A673 (cell line): ENCODE results near the gene HS6ST2. TPM values are rescaled to one million over a fixed set of nuclear protein-coding genes. Genes with fewer than 3 reads are reported as not detected.

Source experiments
- BruUV-seq: library from RNA; stranded (reverse); fragments of 400-500 nt; replicated peaks from 2 replicates; lab custom pipeline; 2021; lab: Mats Ljungman, UMichigan
- CTCF ChIA-PET: fragments of 300-600 bp; sonication (Branson Sonifier 250); formaldehyde crosslinking; loops from one replicate; lab custom pipeline; 2022; ENCODE audit warnings: antibody characterized with exemption; lab: Charles Lee
- POLR2A ChIA-PET: fragments of 300-600 bp; sonication (Branson Sonifier 250); formaldehyde crosslinking; loops from one replicate; lab custom pipeline; 2022; ENCODE audit warnings: antibody characterized with exemption; ENCODE audit not compliant: low non-redundant PET; lab: Charles Lee
- DNase-seq: peaks from one replicate; pipeline ENCODE4 v3.0.0-alpha.2; 2015; ENCODE audit warnings: low spot score
- H3K27ac ChIP-seq: fragments of 200-600 bp; sonication (generic); 2 replicates; pipeline ENCODE4 v1.5.1; 2016; ENCODE audit warnings: mixed run types, low read depth, mild to moderate bottlenecking, mixed read lengths, antibody characterized with exemption, low read length; ENCODE audit not compliant: poor library complexity, severe bottlenecking
- H3K27me3 ChIP-seq: fragments of 200-600 bp; sonication (generic); replicated peaks from 2 replicates; pipeline ENCODE4 v1.6.1; 2017; ENCODE audit warnings: mixed run types, low read depth, mild to moderate bottlenecking, mixed read lengths, antibody characterized with exemption, low read length; ENCODE audit not compliant: insufficient read depth, poor library complexity
- H3K36me3 ChIP-seq: fragments of 200-600 bp; sonication (generic); 2 replicates; pipeline ENCODE4 v1.6.1; 2016; ENCODE audit warnings: mixed run types, mild to moderate bottlenecking, mixed read lengths, antibody characterized with exemption, low read length; ENCODE audit not compliant: insufficient read depth, poor library complexity, severe bottlenecking
- H3K4me1 ChIP-seq: fragments of 200-600 bp; sonication (generic); 2 replicates; pipeline ENCODE4 v1.6.1; 2017; ENCODE audit warnings: mixed run types, mild to moderate bottlenecking, mixed read lengths, antibody characterized with exemption, low read length; ENCODE audit not compliant: insufficient read depth, poor library complexity, severe bottlenecking
- H3K4me3 ChIP-seq: fragments of 200-600 bp; sonication (generic); 2 replicates; pipeline ENCODE4 v1.5.1; 2016; ENCODE audit warnings: low read depth, mixed run types, mild to moderate bottlenecking, mixed read lengths, low read length; ENCODE audit not compliant: poor library complexity, severe bottlenecking
- H3K9me3 ChIP-seq: fragments of 200-600 bp; sonication (generic); 2 replicates; pipeline ENCODE4 v1.6.1; 2016; ENCODE audit warnings: mixed run types, low read depth, mild to moderate bottlenecking, mixed read lengths, antibody characterized with exemption, low read length; ENCODE audit not compliant: poor library complexity, severe bottlenecking
- EZH2 ChIP-seq: fragments of 200-600 bp; sonication (generic); IDR thresholded peaks from 2 replicates; pipeline ENCODE4 v1.6.1; 2017; ENCODE audit warnings: borderline replicate concordance, low read depth, mild to moderate bottlenecking, mixed read lengths, antibody characterized with exemption, low read length; ENCODE audit not compliant: poor library complexity, severe bottlenecking
- intact Hi-C: fragments of 100-400 bp; cut with micrococcal nuclease; formaldehyde crosslinking; loops from one replicate; pipeline ENCODE4 v1.10.0; 2022; ENCODE audit not compliant: unreplicated experiment
- total RNA-seq: library from RNA; stranded (reverse); gene quantifications from 2 replicates; pipeline ENCODE4 v1.2.3, GENCODE V29; 2021
- TF ChIP-seq, protein P1 (sequence below): fragments of 300-800, 200-600 bp; sonication (generic); conservative IDR thresholded peaks from 2 replicates; pipeline ENCODE4 v1.5.1; 2017; ENCODE audit warnings: low read depth, mild to moderate bottlenecking, antibody characterized with exemption, low read length, moderate library complexity, mixed read lengths

Gene HS6ST2
- total RNA-seq, 1 experiment from 2014 or later = 6.9 TPM

- no peak overlapping the region for H3K4me3 ChIP-seq
- DNase-seq = no peak
- no peaks in the 10 kb centered on the region for H3K36me3 ChIP-seq
- H3K4me1 ChIP-seq = no peaks in the 10 kb centered on the region
- ChIA-PET CTCF (no interaction called here), POLR2A (interaction anchor here (0.5 kb wide), 1 partner anchor 31 kb away, joined by 6 read pairs; no protein-coding TSS in a partner anchor)
- H3K27ac ChIP-seq = no peak overlapping the region
- intact Hi-C loops = no loop called here
- no peaks in the 10 kb centered on the region for H3K9me3 ChIP-seq
- H3K27me3 ChIP-seq = peaks cover 5% of the 10 kb centered on the region
- no TSS peak for BruUV-seq
- no peak for TF ChIP-seq EZH2
- TF ChIP-seq, protein P1, sequence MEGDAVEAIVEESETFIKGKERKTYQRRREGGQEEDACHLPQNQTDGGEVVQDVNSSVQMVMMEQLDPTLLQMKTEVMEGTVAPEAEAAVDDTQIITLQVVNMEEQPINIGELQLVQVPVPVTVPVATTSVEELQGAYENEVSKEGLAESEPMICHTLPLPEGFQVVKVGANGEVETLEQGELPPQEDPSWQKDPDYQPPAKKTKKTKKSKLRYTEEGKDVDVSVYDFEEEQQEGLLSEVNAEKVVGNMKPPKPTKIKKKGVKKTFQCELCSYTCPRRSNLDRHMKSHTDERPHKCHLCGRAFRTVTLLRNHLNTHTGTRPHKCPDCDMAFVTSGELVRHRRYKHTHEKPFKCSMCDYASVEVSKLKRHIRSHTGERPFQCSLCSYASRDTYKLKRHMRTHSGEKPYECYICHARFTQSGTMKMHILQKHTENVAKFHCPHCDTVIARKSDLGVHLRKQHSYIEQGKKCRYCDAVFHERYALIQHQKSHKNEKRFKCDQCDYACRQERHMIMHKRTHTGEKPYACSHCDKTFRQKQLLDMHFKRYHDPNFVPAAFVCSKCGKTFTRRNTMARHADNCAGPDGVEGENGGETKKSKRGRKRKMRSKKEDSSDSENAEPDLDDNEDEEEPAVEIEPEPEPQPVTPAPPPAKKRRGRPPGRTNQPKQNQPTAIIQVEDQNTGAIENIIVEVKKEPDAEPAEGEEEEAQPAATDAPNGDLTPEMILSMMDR = no peak
Measured at GRCh38 chrX:132652871-132653270, 305.6 kb downstream of the HS6ST2 start.

GRCh38 chrX:132651421-132652086 is 306.9 kb downstream of the HS6ST2 start:
- intact Hi-C loops = no loop called here
- POLR2A ChIA-PET = no interaction called here
- no TSS peak for BruUV-seq

DNA sequence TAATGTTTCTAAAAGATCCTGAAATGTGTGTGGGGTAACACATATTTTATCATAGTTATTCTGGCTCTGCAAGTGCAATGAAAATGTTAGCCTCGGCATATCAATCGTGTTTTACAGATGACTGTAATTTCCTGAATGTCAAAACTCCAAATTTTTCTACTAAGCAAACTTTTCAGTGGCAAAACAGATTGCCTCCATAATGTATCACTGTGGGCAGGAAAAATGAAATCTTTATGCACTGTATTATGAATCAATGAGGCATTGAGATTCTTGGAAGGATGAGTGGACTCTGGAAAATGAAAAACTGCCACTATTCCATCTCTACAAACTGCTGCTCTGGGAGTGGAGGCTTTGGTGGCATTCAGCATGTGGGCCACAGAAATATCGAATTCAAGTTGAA is 309.5 kb downstream of the HS6ST2 start:
- no TSS peak for BruUV-seq
- Histone ChIP-seq H3K9me3 (no peaks in the 10 kb centered on the region), H3K27me3 (peaks cover 5% of the 10 kb centered on the region), H3K4me3 (no peak overlapping the region), H3K27ac (no peak overlapping the region), H3K36me3 (no peaks in the 10 kb centered on the region), H3K4me1 (no peaks in the 10 kb centered on the region)
- TF ChIP-seq, protein P1 = no peak
- no peak for TF ChIP-seq EZH2
- no peak for DNase-seq
- CTCF ChIA-PET = no interaction called here
- POLR2A ChIA-PET = no interaction called here
- intact Hi-C loops = no loop called here

More at GRCh38 chrX:132651421-132652086, 306.9 kb downstream of the HS6ST2 start:
- Histone ChIP-seq H3K27me3 (peaks cover 5% of the 10 kb centered on the region), H3K9me3 (no peaks in the 10 kb centered on the region), H3K27ac (no peak overlapping the region), H3K36me3 (no peaks in the 10 kb centered on the region), H3K4me3 (no peak overlapping the region), H3K4me1 (no peaks in the 10 kb centered on the region)
- DNase-seq = peak; percentile 5
- CTCF ChIA-PET = no interaction called here
- TF ChIP-seq, protein P1 = peak; percentile 25; the same call in 1 of the 2 replicates
- no peak for TF ChIP-seq EZH2
